AG20443 (cell line): ENCODE data around the gene MALRD1.

ENCODE experiments used
- DNase-seq: peaks from one replicate; pipeline ENCODE4 v3.0.0; 2012; ENCODE audit warnings: low spot score, mixed read lengths

The MALRD1 gene

DNA sequence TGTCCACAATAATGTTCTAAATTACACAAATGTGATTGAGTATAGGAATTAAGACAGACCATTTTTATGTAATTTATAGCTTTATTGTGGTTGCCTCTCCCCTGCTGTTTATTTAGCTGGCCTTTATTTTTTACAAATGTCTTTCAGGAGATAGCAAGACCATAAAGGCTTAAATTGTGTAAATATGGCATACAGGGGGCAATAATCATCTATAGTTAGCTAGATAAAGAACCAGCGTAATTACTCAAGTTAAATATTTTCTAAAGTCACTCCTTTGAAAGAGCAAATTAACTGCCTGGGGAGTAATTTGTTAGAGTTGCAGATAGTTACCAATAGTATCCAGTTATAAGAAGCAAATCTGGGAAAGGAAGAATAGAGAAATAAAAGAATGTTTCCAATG, at the start of gene MALRD1:
MALRD1 (plus strand) TSS at position 313 of the 400 bp plus-strand sequence. CDS start 138 bp downstream, outside the sequence.
- DNase-seq, result no peak

DNA sequence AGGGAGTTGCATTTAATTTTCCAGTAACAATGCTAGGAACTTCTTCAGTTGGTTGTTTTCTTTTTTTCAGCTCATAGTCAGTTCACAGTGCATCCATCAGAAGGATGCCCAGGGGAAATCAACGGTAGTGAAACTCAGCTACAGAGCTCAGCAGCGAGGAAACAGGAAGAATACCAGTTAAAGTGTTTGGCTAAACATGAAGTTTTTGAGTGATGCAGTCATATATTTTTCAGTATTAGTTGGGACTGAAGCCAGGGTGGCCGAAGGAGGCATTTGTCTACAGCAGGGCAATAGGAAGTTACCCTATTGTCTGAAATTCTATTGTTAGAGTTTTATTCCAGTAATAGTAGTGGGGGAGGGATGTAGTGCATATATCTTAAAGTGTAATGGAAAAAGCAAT, 45.3 kb upstream of the MALRD1 start:
- DNase-seq, result no peak

DNA sequence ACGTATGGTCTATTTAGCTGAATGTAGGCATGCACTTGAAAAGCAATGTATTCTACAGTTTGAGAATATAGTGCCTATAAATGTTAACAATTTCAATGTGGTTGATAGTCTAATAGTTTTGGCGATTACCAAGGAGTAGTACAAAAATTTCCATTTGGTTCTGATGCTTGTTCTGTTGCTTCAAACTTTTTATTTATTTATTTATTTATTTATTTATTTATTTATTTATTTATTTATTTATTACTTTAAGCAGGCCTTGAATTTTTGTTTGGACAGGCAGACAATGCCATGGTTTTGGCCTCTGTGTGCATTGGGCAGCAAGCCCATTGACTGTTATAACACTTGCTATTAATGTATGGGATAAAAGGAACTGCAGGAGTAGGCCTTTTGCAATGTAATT, 36.5 kb upstream of the MALRD1 start:
- DNase-seq, result no peak

DNA sequence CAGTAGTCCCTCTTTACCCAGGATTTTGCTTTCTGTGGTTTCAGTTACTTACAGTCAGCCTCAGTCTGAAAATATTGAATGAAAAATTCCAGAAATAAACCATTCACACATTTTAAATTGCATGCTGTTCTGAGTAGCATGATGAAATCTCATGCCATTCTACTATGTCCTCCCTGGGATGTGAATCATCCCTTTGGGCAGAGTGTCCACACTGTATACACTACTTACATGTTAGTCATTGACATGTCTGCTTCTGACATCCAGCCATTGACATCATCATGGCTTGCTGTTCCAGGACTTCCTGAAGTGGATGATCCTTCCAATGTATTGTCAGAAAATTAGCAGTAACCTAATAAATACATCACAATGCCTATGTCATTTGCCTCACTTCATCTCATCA, 34.6 kb upstream of the MALRD1 start:
- no peak for DNase-seq

DNA sequence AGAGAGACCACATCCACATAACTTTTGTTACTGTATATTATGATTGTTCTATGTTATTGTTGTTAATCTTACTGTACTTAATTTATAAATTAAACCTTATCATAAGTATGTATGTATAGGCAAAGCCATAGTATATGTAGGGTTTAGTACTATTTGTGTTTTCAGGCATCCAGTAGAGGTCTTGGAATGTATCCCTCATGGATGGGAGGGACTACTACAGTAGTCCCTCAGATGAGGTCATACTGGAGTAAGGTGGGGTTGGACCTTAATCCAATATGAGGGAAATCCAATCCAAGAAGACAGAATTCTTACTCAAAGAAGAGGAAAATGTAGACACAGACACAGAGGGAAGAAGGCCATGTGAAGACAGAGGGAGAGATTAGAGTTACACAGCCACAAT, 34.1 kb upstream of the MALRD1 start:
- no peak for DNase-seq

DNA sequence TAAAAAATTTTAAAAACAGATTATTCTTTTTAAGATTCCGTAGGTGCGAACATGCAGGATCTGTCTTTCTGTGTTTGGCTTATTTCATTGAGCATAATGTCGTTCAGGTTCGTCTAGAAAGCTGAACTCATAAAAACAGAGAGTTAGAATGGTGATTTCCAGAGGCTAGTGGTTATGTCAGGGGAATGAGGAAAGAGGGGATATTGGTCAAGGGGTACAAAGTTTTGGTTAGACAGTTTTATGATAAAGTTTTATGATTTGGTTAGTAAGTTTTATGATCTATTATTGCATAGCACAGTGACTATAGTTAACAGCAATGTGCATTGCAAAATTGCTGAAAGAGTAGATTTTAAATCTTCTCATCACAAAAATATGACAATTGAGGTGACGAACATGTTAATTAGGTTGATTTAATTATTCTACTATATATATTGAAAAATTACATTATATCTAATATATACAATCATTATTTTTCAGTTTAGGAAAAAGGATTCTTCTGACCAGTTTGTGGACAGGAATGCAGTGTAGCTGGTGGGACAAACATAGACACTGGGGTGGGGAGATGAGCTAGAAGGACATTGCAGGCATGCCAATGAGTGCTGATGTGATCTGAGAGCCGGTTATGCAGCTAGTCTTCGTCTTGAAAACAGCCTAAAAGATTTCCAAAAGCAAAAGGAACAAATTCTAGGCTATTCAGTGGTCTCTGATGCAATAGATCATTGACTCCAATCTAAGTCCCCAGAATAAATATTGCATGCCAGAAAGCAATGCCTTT, 31.3 kb upstream of the MALRD1 start:
- DNase-seq, result no peak

DNA sequence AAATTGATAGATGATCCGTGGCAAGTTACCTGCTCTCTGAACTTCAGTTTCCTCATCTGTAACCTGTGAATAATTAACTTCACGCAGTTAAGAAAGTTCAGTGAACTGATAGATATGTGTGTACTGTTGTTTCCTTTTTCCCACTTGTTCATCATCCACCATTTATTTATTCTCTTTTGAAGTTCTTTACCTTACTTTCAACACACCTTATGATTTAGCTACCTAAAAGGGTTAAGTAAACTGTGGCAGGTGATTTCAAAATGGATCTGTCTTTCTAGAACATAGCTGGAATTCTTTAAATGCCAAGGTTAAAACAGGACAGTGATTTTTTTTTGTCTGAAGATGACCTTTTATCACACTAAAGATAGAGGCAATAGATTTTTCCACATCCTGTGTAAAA, 27.4 kb upstream of the MALRD1 start:
- no peak for DNase-seq

DNA sequence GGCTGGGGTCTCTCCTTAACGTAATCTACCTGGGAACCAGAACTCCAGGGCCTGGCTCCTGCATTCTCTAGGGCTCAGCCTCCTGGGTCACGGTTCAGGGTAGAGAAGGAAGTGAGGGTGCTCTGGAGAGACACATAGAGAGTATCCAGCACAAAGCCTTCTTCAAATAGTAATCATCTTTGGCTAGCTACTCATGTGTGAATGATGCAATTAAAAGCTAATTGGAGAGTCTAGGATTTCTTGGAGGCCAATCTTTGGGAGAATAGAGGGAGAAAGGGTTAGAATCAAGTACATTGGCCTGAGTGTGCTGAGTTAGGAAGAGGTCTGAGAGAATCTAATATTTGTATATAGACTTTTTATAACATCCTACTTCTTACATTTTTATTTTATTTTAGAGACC, 24.0 kb upstream of the MALRD1 start:
- no peak for DNase-seq

DNA sequence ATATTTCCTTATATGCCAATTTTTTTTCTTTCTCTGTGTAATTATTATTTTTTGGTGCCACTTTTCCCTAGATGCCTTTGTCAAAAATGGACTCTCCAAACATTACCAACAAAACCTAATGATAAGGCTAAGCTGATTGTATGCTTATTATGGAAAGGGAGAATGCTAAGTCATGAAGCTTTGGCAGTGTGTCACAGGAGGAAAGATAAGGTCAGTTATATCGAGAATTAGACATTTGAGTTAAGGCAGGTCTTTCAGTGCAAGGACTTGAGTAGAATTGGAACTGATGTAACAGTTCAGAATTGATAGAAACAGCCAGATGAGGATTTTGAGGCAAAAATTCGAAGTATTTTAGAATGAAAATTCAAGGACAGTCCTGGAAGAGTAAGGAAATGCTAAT, 16.8 kb upstream of the MALRD1 start:
- no peak for DNase-seq

DNA sequence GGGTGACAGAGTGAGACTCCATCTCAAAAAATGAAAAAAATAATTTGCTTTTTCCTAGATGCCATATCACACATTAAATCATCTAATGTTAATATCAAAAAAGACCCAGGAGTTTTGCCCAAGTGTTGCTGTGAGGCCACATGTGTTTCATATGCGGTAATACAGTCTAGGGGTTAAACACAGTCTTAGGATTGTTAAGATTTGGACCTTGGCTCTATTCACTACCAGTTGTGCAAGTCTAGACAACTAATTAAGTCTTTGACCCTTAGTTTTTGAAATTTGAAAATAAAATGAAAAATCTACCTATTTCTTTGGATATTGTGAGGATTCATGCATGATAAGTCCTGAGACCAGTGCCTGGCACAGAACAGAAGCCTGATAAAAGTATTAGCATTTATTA, 14.9 kb upstream of the MALRD1 start:
- DNase-seq, result no peak

DNA sequence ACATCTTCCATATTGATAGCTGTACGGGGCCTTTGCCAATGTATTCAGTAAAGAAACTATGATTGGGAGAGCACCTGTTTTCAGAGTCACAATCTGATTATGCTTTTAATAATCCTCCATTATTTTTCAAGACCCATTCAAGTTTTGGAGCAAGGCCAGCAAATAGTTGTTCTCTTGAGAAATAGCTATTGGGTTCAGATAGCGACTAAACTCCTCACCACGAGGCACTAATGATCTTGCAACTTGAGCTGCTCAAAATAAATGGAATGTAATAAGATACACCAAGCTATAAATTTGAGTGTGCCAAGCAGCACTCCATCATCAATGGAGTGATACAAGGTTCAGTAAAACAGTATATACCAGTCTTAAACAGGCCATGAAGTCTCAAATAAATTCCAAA, 7.4 kb upstream of the MALRD1 start:
- no peak for DNase-seq

DNA sequence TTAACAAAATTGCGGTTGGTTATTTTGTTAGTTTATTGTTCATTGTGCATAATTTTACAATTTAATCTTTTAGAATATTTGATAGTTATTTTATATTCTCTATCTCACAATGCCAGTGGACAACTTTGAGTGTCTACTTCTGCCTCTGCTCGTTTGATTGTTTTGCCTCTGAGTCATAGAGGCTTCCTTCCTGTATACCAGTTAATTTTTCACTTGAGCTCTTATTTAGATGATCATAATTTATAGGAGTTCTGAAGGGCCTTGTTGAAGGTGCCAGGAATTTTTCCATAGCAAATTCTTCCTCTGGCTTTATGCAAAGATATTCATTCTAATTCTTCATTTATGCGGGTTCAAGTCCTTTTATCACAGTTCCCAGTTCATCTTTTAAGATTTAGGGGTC, 5.2 kb upstream of the MALRD1 start:
- DNase-seq, result no peak

DNA sequence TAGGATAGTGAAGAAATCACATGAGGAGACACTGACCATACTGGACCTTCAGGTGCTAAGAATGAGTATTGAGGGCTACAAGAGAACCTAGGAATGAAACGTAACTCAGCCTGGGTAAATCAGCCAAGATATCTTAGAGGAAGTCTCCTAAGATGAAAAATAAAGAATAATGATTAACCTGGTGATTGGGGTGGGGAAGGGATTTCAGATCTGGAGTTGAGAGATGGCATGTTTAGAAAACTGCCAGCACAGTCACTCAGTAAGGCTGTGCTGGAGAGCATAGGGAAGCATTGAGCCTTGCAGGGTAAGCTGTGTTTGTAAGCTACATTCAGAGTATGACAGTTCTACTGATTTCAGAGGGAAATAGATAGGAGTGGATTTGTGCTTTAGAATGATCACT, 1.9 kb upstream of the MALRD1 start:
- no peak for DNase-seq

DNA sequence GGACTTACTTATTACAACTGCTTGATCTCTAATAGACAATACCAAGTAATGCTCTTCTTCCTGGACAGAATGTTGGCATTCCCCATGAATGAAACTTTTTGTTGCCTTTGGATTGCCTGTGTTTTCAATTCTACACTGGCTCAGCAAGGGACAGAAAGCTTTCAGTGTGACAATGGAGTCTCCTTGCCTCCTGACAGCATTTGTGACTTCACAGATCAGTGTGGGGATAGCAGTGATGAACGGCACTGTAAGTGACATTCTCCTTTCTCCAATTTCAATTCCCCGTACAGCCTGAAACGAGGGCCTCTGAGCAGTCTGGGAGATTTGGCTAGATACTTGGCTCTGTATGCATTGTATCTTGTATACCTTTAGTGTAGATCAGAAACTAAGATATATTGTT, 290 bp downstream of the MALRD1 start:
- DNase-seq, result no peak

DNA sequence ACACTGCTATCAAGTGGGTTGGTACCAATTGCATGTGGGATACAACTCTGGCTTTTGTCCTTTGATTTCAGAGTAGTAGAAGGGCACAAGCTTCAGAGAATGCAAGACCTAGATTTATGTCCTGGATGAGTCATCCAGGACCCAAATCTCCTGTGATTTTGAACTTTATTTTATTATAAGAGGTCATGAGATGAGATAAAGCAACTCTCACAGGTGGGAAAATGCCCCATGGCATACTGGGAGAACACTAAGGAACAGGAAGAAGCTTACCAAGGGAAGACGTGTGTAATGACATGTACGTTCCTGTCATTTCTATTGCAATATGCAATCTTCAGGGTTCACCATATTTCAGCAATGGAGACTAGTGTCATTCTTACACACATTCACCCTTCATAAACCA, 966 bp downstream of the MALRD1 start:
- no peak for DNase-seq

DNA sequence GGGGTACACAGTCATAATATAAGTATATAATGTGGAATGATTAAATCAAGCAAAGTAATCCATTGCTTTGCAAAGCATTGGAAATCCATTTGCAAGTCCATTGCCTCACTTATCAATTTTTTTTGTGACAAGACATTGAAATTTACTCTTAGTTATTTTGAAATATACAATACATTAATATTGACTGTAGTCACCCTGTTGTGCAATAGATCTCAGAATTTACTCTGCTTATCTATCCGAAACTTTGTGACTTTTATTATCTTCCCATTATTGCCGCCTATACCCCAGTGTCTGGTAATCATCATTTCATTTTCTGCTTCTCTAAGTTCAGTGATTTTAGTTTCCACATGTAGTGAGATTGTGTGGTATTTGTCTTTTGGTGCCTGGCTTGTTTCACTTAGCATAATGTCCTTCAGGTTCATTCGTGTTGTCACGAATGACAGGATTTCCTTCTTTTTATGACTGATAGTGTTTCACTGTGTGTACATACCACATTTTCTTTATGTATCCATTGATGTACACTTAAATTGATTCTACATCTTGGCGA, 5.8 kb downstream of the MALRD1 start:
- DNase-seq, result no peak

DNA sequence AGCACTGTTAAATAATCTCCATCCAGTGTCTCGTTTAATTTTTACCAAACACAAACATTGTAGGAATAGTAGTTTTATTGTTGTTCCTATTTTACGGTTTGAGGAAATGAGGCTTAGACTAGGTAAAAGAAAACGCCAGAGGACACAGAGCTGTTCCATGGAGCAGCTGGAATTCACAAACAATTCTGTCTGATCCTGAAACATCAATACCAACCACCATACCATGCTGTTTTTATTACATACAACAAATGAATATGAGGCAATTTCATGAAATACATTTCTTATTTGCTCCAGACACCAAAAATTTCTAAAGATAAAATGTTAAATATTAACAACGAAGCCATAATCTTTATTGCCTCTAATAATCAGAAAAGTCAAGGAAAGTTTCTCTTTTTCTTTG, 9.4 kb downstream of the MALRD1 start:
- no peak for DNase-seq

DNA sequence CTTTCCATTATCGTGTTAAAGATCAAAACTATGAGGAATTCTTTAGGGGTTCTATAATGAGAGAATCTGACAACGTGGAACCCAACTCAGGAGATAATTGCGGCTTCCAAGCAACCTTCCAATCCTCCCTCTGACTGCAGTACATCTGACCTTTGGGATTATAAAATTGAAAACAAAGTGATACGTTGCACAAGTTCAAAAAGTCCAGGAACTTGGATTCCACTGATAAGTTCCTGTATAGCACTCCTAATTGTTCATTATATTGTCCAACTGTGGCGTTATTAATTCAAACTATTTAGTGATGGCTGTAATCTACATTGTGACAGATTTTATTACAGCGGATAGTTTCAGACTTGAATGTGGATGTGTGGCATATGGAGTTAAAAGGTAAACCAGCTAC, 15.4 kb downstream of the MALRD1 start:
- no peak for DNase-seq

DNA sequence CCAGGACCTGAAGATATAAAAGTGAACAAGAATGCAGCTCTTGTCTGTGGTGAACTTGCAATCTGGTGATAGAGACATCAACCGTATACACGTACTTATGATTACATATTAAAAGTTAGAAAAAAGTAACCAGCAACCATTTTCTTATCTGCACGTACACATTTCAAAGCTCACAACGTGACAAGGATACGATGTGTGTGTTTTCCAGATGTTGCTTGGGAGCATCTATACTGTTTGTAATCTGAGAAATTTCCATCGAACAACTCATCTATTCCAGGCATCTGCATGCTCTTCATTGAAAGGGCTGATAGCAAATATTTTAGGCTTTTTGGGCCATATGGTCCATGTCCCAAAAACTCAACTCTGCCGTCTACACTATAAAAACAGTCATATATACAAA, 23.3 kb downstream of the MALRD1 start:
- DNase-seq, result no peak

DNA sequence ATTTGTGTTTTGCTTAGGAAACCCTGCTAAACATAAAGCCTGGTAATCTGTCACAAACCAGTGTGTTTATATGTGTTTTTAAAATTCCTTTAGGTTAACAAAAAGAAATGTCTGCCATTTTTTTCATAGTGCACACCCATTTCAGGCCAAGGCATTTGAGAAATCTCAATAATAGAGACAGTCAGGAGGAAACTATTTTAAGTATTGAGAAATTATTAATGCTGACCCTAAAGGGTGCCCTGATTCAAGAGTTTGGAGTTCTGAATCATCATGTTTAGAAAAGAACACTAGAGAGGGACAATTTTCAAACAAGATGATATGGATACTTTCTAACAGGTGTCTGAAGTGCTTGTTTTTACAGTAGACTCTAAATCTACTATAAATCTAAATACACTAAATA, 28.7 kb downstream of the MALRD1 start:
- no peak for DNase-seq

DNA sequence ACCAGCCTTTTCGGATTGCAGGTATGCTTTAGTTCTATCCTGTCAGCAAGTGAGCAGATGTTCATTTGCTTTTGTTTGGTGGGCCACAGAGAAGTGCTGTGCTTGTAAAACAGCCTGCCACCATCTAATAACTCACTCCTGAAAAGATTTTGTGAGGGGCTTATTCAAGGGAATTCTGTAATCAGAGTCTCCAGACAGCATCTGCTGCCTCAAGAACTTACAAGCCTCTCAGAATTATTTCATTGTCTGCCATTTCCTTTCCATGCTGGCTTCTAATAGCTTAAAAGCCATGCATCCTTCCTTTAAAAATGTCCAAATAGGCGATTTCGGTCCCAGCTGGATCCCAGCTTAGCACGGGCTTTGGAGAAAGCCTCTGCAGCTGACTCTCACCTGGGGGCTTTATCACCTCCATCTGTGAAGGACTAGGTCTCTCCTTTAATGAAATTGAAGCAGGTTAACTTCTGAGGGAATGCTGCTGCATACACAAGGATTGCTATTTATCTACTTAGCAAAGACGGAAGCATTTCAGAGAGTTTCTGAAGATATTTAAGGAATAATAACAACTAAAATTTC, 48.0 kb downstream of the MALRD1 start:
- no peak for DNase-seq

DNA sequence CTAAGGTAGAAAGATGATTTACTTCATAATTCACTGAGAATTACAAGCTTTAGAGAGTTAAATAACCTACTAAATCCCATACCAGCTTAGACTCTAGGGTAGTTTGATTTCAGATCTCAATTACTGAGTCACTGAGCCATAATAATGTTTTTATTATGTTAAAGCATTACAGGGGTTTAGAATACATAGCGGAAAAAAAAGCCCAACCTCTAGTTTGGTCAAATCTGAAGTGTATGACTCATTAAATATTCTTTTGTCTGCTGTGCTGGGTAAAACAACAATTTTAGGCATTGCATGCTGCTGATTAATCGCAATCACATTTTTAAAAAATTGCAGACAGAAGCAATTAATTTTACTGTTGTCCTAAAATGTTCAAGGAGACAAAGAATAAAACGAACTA, 48.5 kb downstream of the MALRD1 start:
- DNase-seq, result no peak

DNA sequence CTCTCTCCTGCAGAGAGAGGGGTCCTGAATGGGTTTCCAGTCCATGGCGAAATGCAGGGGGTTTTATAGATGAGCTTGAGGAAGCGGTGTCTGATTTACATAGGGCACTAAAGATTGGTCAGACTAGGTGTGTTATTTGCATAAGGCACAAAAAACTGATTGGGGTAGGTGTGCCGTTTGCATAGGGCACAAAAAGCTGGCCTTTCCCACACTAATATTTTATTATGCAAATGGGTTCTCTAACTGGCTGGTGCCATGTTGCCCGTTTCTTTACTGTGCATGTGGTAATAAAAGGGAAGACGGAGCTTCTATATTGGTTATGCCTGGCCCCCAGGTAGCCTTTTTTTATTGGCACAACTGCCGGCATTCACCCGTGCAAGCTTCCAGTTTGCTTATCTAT, 50.2 kb downstream of the MALRD1 start:
- DNase-seq, result no peak

DNA sequence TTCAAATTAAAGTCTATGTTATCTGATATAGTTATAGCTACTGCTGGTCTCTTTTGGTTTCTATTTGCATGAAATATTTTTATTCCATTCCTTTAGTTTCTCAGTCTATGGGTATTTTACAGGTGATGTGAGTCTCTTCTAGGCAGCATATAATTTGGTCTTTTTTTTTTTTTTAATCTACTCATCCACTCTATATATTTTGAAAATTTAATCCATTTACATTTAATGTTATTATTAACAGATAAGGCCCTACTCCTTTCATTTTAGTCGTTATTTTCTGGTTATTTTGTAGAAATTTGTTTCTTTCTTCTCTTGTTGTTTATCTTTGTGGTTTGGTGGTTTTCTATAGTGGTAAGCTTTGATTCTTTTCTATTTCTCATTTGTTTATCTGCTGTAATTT, 58.8 kb downstream of the MALRD1 start:
- no peak for DNase-seq
